Measurements from ENCODE around the gene C1QL4.

Gene C1QL4

DNA sequence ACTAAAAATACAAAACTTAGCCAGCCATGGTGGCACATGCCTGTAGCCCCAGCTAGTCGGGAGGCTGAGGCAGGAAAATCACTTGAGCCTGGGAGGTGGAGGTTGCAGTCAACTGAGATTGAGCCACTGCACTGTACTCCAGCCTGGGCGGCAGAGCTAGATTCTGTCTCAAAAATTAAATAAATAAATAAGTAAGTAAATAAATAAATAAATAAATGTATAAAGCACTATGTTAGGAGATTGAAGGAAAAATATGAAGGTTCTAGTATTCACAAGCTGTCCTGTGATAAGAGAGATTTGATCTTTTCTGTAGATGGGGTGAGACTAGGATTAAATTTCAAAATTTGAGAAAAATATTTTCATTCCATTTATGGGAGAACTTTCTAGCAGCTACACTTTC, 15.4 kb upstream of the C1QL4 start:
- no peak overlapping the region for H3K4me3 ChIP-seq (replicated peaks; ENCODE audit: insufficient read depth, low read length)
- no peak overlapping the region for H3K27ac ChIP-seq (replicated peaks)
- peaks cover 13% of the 10 kb centered on the region for H3K27me3 ChIP-seq (ENCODE audit: insufficient read depth, poor library complexity, severe bottlenecking)
- no peak for TF ChIP-seq SPI1 (IDR thresholded peaks at IDR 0.05; ENCODE audit: borderline replicate concordance, low read depth)
- TF ChIP-seq POLR2AphosphoS5 (IDR thresholded peaks at IDR 0.05; ENCODE audit: low read depth) = no peak
- TF ChIP-seq REST (IDR thresholded peaks at IDR 0.05; ENCODE audit: insufficient replicate concordance, low read depth) = no peak
- no peak for TF ChIP-seq GABPA (IDR thresholded peaks at IDR 0.05; ENCODE audit: low read depth)
- TF ChIP-seq, protein P1, sequence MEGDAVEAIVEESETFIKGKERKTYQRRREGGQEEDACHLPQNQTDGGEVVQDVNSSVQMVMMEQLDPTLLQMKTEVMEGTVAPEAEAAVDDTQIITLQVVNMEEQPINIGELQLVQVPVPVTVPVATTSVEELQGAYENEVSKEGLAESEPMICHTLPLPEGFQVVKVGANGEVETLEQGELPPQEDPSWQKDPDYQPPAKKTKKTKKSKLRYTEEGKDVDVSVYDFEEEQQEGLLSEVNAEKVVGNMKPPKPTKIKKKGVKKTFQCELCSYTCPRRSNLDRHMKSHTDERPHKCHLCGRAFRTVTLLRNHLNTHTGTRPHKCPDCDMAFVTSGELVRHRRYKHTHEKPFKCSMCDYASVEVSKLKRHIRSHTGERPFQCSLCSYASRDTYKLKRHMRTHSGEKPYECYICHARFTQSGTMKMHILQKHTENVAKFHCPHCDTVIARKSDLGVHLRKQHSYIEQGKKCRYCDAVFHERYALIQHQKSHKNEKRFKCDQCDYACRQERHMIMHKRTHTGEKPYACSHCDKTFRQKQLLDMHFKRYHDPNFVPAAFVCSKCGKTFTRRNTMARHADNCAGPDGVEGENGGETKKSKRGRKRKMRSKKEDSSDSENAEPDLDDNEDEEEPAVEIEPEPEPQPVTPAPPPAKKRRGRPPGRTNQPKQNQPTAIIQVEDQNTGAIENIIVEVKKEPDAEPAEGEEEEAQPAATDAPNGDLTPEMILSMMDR (IDR thresholded peaks at IDR 0.05; ENCODE audit: insufficient read depth, low read length) = no peak
- DNase-seq (ENCODE audit: low read depth in 1 of 2, low spot score in 1 of 2) = no peak

DNA sequence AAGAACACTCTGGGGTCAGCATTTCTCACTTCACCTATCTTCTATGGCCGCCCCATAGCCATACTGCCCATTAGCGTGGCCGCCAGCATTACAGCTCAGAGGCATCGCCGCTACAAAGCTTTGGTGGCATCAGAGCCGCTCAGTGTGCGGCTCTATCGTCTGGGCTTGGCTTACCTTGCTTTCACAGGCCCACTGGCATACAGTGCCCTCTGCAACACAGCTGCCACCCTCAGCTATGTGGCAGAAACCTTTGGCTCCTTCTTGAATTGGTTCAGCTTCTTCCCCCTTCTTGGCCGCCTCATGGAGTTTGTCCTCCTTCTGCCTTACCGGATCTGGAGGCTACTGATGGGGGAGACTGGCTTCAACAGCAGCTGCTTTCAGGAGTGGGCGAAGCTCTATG, 12.3 kb upstream of the C1QL4 start:
- DNase-seq (ENCODE audit: low read depth in 1 of 2, low spot score in 1 of 2) = no peak
- H3K27me3 ChIP-seq (ENCODE audit: insufficient read depth, poor library complexity, severe bottlenecking) = peaks cover 42% of the 10 kb centered on the region
- H3K27ac ChIP-seq (replicated peaks) = no peak overlapping the region
- H3K4me3 ChIP-seq (replicated peaks; ENCODE audit: insufficient read depth, low read length) = no peak overlapping the region
- TF ChIP-seq REST (IDR thresholded peaks at IDR 0.05; ENCODE audit: insufficient replicate concordance, low read depth) = no peak
- TF ChIP-seq SPI1 (IDR thresholded peaks at IDR 0.05; ENCODE audit: borderline replicate concordance, low read depth) = no peak
- no peak for TF ChIP-seq GABPA (IDR thresholded peaks at IDR 0.05; ENCODE audit: low read depth)
- TF ChIP-seq POLR2AphosphoS5 (IDR thresholded peaks at IDR 0.05; ENCODE audit: low read depth) = no peak
- TF ChIP-seq, protein P1 (IDR thresholded peaks at IDR 0.05; ENCODE audit: insufficient read depth, low read length) = no peak

GRCh38 chr12:49348781-49349180, 11.8 kb upstream of the C1QL4 start:
- Histone ChIP-seq H3K4me3 (replicated peaks; ENCODE audit: insufficient read depth, low read length) (no peak overlapping the region), H3K27me3 (ENCODE audit: insufficient read depth, poor library complexity, severe bottlenecking) (peaks cover 46% of the 10 kb centered on the region), H3K27ac (replicated peaks) (no peak overlapping the region)
- TF ChIP-seq GABPA (IDR thresholded peaks at IDR 0.05; ENCODE audit: low read depth) (no peak), REST (IDR thresholded peaks at IDR 0.05; ENCODE audit: insufficient replicate concordance, low read depth) (no peak), POLR2AphosphoS5 (IDR thresholded peaks at IDR 0.05; ENCODE audit: low read depth) (no peak), SPI1 (IDR thresholded peaks at IDR 0.05; ENCODE audit: borderline replicate concordance, low read depth) (no peak)
- TF ChIP-seq, protein P1 (IDR thresholded peaks at IDR 0.05; ENCODE audit: insufficient read depth, low read length) = no peak
- no peak for DNase-seq (ENCODE audit: low read depth in 1 of 2, low spot score in 1 of 2)
